HG03460 (cell line): ENCODE results near the gene OR14C36.
"Not testable (repeated sequence)": the region's sequence is repeated elsewhere in the genome, so short reads cannot be mapped to it uniquely, and the experiment has no call there.

ENCODE experiments used
- ATAC-seq: cut with Tn5 transposase; IDR thresholded peaks from one replicate; pipeline ENCODE4 v1.9.1; 2021; ENCODE audit not compliant: unreplicated experiment

Gene OR14C36

GRCh38 chr1:248348475-248348874 lies at the start of gene OR14C36:
Gene OR14C36 (plus strand): TSS chr1:248348775. CDS start chr1:248348775, 0 bp downstream.
- no peak for ATAC-seq

GRCh38 chr1:248303324-248303723 lies 45.3 kb upstream of the OR14C36 start, which contains the start of gene OR2T12:
Gene OR2T12 (minus strand): TSS chr1:248303424. CDS start chr1:248295578, 7,846 bp downstream.
- no peak for ATAC-seq

GRCh38 chr1:248305672-248306071 lies 42.9 kb upstream of the OR14C36 start:
- ATAC-seq = not testable (repeated sequence)

- no peak for ATAC-seq
Measured at GRCh38 chr1:248306103-248306502, 42.5 kb upstream of the OR14C36 start.

GRCh38 chr1:248306740-248307139 lies 41.8 kb upstream of the OR14C36 start:
- ATAC-seq = not testable (repeated sequence)

- ATAC-seq = no peak
Measured at GRCh38 chr1:248316796-248317195, 31.8 kb upstream of the OR14C36 start.

- ATAC-seq = no peak
Measured at GRCh38 chr1:248324468-248324867, 24.1 kb upstream of the OR14C36 start, which contains the start of gene OR2M7. Gene OR2M7 (minus strand): TSS chr1:248324568. CDS start chr1:248324568, 0 bp downstream.

GRCh38 chr1:248343451-248343850 lies 5.1 kb upstream of the OR14C36 start:
- ATAC-seq = no peak

- ATAC-seq = no peak
Measured at GRCh38 chr1:248359415-248359814, 10.8 kb downstream of the OR14C36 start.

GRCh38 chr1:248361121-248361715 lies 12.6 kb downstream of the OR14C36 start, which contains the start of gene OR2T4:
Gene OR2T4 (plus strand): TSS chr1:248361665. CDS start chr1:248361665, 0 bp downstream.
- ATAC-seq = no peak

- ATAC-seq = no peak
Measured at GRCh38 chr1:248366609-248367008, 18.0 kb downstream of the OR14C36 start.

- ATAC-seq = no peak
Measured at GRCh38 chr1:248372394-248372793, 23.8 kb downstream of the OR14C36 start.

GRCh38 chr1:248373761-248374160 lies 25.2 kb downstream of the OR14C36 start:
- ATAC-seq = no peak

GRCh38 chr1:248375446-248375845 lies 26.9 kb downstream of the OR14C36 start, which contains the start of gene OR2T6:
Gene OR2T6 (plus strand): TSS chr1:248375746. CDS start chr1:248387609, 11,863 bp downstream.
- no peak for ATAC-seq

GRCh38 chr1:248376916-248377315 lies 28.3 kb downstream of the OR14C36 start:
- ATAC-seq = no peak

- no peak for ATAC-seq
Measured at GRCh38 chr1:248380854-248381253, 32.3 kb downstream of the OR14C36 start.

GRCh38 chr1:248388426-248388825 lies 39.9 kb downstream of the OR14C36 start:
- no peak for ATAC-seq

GRCh38 chr1:248393050-248393449 lies 44.5 kb downstream of the OR14C36 start:
- no peak for ATAC-seq
